ENCODE data around the gene ZDHHC20. TPM values are rescaled to one million over a fixed set of nuclear protein-coding genes. Genes with fewer than 3 reads are reported as not detected.

Gene ZDHHC20
- total RNA-seq, 1 experiment from 2014 or later, result 69.7 TPM

GRCh38 chr13:21443171-21443570 is 15.9 kb downstream of the ZDHHC20 start (continued):
- TF ChIP-seq, protein P1, sequence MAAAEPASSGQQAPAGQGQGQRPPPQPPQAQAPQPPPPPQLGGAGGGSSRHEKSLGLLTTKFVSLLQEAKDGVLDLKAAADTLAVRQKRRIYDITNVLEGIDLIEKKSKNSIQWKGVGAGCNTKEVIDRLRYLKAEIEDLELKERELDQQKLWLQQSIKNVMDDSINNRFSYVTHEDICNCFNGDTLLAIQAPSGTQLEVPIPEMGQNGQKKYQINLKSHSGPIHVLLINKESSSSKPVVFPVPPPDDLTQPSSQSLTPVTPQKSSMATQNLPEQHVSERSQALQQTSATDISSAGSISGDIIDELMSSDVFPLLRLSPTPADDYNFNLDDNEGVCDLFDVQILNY (CRISPR knock-in tag; IDR thresholded peaks at IDR 0.05), result no peak
- no peak for TF ChIP-seq NFATC4 (CRISPR knock-in tag; IDR thresholded peaks at IDR 0.05)
- TF ChIP-seq, protein P2, sequence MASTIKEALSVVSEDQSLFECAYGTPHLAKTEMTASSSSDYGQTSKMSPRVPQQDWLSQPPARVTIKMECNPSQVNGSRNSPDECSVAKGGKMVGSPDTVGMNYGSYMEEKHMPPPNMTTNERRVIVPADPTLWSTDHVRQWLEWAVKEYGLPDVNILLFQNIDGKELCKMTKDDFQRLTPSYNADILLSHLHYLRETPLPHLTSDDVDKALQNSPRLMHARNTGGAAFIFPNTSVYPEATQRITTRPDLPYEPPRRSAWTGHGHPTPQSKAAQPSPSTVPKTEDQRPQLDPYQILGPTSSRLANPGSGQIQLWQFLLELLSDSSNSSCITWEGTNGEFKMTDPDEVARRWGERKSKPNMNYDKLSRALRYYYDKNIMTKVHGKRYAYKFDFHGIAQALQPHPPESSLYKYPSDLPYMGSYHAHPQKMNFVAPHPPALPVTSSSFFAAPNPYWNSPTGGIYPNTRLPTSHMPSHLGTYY (CRISPR knock-in tag; IDR thresholded peaks at IDR 0.05), result no peak
- TF ChIP-seq, protein P3, sequence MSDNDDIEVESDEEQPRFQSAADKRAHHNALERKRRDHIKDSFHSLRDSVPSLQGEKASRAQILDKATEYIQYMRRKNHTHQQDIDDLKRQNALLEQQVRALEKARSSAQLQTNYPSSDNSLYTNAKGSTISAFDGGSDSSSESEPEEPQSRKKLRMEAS (CRISPR knock-in tag; IDR thresholded peaks at IDR 0.05), result no peak

- Mint-ChIP-seq H3K27ac (no peak overlapping the region), H3K27me3 (ENCODE audit: low read depth) (no peaks in the 10 kb centered on the region), H3K4me3 (no peak overlapping the region), H3K4me1 (peaks cover 12% of the 10 kb centered on the region), H3K36me3 (peaks cover 28% of the 10 kb centered on the region), H3K9me3 (peaks cover 29% of the 10 kb centered on the region)
- TF ChIP-seq, protein P1 (CRISPR knock-in tag; IDR thresholded peaks at IDR 0.05), result no peak
- no peak for TF ChIP-seq PREB (CRISPR knock-in tag; IDR thresholded peaks at IDR 0.05; ENCODE audit: borderline replicate concordance)
- DNase-seq (ENCODE audit: low spot score) (no peak), ATAC-seq (no peak)
- ChIA-PET CTCF (no interaction called here), POLR2A (no interaction called here)
These were observed 22.5 kb downstream of the ZDHHC20 start for GRCh38 chr13:21436582-21436981.

- H3K9me3 Mint-ChIP-seq, result peaks cover 27% of the 10 kb centered on the region
- CTCF ChIA-PET, result no interaction called here
- no peak overlapping the region for H3K27ac Mint-ChIP-seq
- H3K36me3 Mint-ChIP-seq, result peaks cover 28% of the 10 kb centered on the region
- no peak overlapping the region for H3K4me3 Mint-ChIP-seq
- DNase-seq (ENCODE audit: low spot score) (no peak), ATAC-seq (no peak)
- peaks cover 17% of the 10 kb centered on the region for H3K4me1 Mint-ChIP-seq
- no peaks in the 10 kb centered on the region for H3K27me3 Mint-ChIP-seq (ENCODE audit: low read depth)
- TF ChIP-seq, protein P4, sequence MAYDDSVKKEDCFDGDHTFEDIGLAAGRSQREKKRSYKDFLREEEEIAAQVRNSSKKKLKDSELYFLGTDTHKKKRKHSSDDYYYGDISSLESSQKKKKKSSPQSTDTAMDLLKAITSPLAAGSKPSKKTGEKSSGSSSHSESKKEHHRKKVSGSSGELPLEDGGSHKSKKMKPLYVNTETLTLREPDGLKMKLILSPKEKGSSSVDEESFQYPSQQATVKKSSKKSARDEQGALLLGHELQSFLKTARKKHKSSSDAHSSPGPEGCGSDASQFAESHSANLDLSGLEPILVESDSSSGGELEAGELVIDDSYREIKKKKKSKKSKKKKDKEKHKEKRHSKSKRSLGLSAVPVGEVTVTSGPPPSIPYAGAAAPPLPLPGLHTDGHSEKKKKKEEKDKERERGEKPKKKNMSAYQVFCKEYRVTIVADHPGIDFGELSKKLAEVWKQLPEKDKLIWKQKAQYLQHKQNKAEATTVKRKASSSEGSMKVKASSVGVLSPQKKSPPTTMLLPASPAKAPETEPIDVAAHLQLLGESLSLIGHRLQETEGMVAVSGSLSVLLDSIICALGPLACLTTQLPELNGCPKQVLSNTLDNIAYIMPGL (CRISPR knock-in tag; IDR thresholded peaks at IDR 0.05), result no peak
- no peak for TF ChIP-seq KAT7 (CRISPR knock-in tag; IDR thresholded peaks at IDR 0.05; ENCODE audit: borderline replicate concordance)
- TF ChIP-seq ATF1 (CRISPR knock-in tag; IDR thresholded peaks at IDR 0.05), result no peak
- TF ChIP-seq NR1H2 (CRISPR knock-in tag; IDR thresholded peaks at IDR 0.05), result no peak
- TF ChIP-seq FOXK1 (CRISPR knock-in tag; IDR thresholded peaks at IDR 0.05), result no peak
- TF ChIP-seq CREM (CRISPR knock-in tag; IDR thresholded peaks at IDR 0.05), result no peak
- TF ChIP-seq OVOL2 (CRISPR knock-in tag; IDR thresholded peaks at IDR 0.05; ENCODE audit: borderline replicate concordance), result no peak
- TF ChIP-seq, protein P5, sequence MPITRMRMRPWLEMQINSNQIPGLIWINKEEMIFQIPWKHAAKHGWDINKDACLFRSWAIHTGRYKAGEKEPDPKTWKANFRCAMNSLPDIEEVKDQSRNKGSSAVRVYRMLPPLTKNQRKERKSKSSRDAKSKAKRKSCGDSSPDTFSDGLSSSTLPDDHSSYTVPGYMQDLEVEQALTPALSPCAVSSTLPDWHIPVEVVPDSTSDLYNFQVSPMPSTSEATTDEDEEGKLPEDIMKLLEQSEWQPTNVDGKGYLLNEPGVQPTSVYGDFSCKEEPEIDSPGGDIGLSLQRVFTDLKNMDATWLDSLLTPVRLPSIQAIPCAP (CRISPR knock-in tag; IDR thresholded peaks at IDR 0.05), result no peak
- TF ChIP-seq ZNF121 (CRISPR knock-in tag; IDR thresholded peaks at IDR 0.05), result no peak
- TF ChIP-seq MLX (CRISPR knock-in tag; IDR thresholded peaks at IDR 0.05), result no peak
- TF ChIP-seq TCF7 (CRISPR knock-in tag; IDR thresholded peaks at IDR 0.05; ENCODE audit: low read depth), result no peak
- no peak for TF ChIP-seq SP1 (CRISPR knock-in tag; conservative IDR thresholded peaks at IDR 0.05)
- POLR2A ChIA-PET, result no interaction called here
These were observed 23.4 kb downstream of the ZDHHC20 start for GRCh38 chr13:21435687-21436151.

Measured in WTC11 (cell line).